Measurements from ENCODE around the gene FOXJ2. TPM values are rescaled to one million over a fixed set of nuclear protein-coding genes. Genes with fewer than 3 reads are reported as not detected.

The FOXJ2 gene
- total and polyA plus RNA-seq, 2 donors (not counting 1 experiment from before 2014, with no cell fraction given), result 9.5 to 19.4 TPM

DNA sequence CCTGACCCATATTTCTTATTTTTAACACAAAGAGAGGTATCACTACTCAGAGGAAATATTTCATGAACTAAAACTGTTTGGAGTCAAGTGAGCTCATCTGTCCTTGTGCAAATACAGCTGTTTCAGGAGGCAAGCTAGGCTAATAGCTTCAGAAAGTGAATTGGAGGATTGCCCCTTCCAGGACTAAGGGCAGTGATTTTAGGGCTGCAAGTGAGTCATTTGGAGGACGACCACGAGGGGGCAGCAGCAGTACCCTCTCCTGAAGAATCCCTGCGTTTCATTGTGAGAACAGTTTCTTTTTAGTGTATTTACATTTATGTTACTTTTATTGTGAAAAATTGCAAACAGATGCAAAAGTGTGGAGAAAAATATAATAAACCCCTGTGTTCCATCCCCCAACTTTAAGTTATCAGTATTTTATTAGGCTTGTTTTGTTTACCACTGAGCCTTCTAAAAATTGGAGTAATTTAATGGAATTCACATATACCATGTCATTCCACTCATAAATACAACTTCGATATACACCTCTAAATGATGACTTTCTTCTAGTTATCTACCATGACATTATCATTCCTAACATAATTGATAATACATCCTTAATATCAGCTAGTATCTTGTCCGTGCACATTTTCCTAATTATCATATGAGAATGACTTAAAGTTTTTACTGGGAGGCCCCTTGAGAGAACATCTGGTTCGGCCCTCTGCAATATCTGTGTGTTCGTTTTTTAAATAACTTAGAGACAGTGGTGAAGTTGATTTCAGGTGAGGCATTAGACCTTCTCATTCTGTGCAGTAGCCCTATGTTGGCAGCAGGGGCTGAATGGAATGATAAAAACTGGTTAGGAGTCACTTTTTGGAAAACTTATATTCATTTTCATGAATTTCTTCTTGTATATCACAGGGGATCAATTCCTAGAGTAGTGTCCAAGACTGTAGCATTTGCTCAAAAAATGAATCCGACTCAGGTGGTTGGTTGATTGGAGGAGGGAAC, 13.7 kb downstream of the FOXJ2 start:
- H3K27me3 ChIP-seq (replicated peaks in 1 of 4; ENCODE audit: control extremely low read depth in 1 of 4, control insufficient read depth in 3 of 4, insufficient read depth in 4 of 4, low read length in 3 of 4), result no peaks in the 10 kb centered on the region
- POLR2A ChIA-PET, result no interaction called here
- peaks cover 4% of the 10 kb centered on the region for H3K79me2 ChIP-seq (ENCODE audit: control insufficient read depth, insufficient read depth, low read length)
- Mint-ChIP-seq H3K27ac (no peak overlapping the region), H3K9me3 (ENCODE audit: insufficient read depth) (no peaks in the 10 kb centered on the region), H3K4me1 (peaks cover 16% of the 10 kb centered on the region), H3K27me3 (no peaks in the 10 kb centered on the region), H3K4me3 (no peak overlapping the region)
- H3K4me3 ChIP-seq (ENCODE audit: control extremely low read depth in 1 of 5, extremely low read depth in 1 of 5, insufficient read depth in 1 of 5, low read depth in 2 of 5, low read length in 4 of 5), result no peak overlapping the region
- peak; percentile 64 for ATAC-seq (ENCODE audit: low read depth)
- peak; percentile 79 for DNase-seq
- H3K4me2 ChIP-seq (replicated peaks; ENCODE audit: low read depth, low read length, poor library complexity, severe bottlenecking), result no peak overlapping the region
- intact Hi-C loops (cut with micrococcal nuclease), result loop anchor here (1.0 kb wide), 2 partner anchors 32 to 186 kb away; no protein-coding TSS in a partner anchor
- H3K4me1 ChIP-seq (ENCODE audit: control insufficient read depth in 2 of 2, insufficient read depth in 2 of 2, low read length in 2 of 2), result peaks cover 6 to 10% of the 10 kb centered on the region in 2 donors
- H3K9ac ChIP-seq (ENCODE audit: low read length), result no peak overlapping the region
- no peaks in the 10 kb centered on the region for H4K20me1 ChIP-seq (ENCODE audit: control insufficient read depth, insufficient read depth, low read length, poor library complexity, severe bottlenecking)
- 100% methylated on average over 1 of the region's 8 CpGs for WGBS (ENCODE audit: insufficient coverage)
- H3K36me3 ChIP-seq (replicated peaks in 1 of 2; ENCODE audit: control extremely low read depth in 1 of 2, control insufficient read depth in 1 of 2, extremely low read depth in 1 of 2, insufficient read depth in 2 of 2, low read length in 1 of 2), result peaks cover 3 to 77% of the 10 kb centered on the region in 2 experiments
- no peaks in the 10 kb centered on the region for H3K9me3 ChIP-seq (ENCODE audit: control extremely low read depth in 1 of 3, control insufficient read depth in 2 of 3, insufficient read depth in 1 of 3, low read length in 2 of 3)
- TF ChIP-seq, protein P1, sequence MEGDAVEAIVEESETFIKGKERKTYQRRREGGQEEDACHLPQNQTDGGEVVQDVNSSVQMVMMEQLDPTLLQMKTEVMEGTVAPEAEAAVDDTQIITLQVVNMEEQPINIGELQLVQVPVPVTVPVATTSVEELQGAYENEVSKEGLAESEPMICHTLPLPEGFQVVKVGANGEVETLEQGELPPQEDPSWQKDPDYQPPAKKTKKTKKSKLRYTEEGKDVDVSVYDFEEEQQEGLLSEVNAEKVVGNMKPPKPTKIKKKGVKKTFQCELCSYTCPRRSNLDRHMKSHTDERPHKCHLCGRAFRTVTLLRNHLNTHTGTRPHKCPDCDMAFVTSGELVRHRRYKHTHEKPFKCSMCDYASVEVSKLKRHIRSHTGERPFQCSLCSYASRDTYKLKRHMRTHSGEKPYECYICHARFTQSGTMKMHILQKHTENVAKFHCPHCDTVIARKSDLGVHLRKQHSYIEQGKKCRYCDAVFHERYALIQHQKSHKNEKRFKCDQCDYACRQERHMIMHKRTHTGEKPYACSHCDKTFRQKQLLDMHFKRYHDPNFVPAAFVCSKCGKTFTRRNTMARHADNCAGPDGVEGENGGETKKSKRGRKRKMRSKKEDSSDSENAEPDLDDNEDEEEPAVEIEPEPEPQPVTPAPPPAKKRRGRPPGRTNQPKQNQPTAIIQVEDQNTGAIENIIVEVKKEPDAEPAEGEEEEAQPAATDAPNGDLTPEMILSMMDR (IDR thresholded peaks at IDR 0.05), result peak; percentile 96
- no peak for TF ChIP-seq EZH2 (IDR thresholded peaks at IDR 0.05; ENCODE audit: borderline replicate concordance, insufficient read depth, low read depth, low read length, poor library complexity, severe bottlenecking)
- CTCF ChIA-PET, result interaction anchor here (0.6 to 3.8 kb wide), 21 partner anchors 8 to 186 kb away, joined by 3 to 40 read pairs (median 4); partner anchors contain the start of genes C3AR1 and FOXJ2
- H3K27ac ChIP-seq (ENCODE audit: low read length in 2 of 2), result no peak overlapping the region
- H2AFZ ChIP-seq (ENCODE audit: insufficient read depth, low read depth, low read length, poor library complexity, severe bottlenecking), result no peak overlapping the region

DNA sequence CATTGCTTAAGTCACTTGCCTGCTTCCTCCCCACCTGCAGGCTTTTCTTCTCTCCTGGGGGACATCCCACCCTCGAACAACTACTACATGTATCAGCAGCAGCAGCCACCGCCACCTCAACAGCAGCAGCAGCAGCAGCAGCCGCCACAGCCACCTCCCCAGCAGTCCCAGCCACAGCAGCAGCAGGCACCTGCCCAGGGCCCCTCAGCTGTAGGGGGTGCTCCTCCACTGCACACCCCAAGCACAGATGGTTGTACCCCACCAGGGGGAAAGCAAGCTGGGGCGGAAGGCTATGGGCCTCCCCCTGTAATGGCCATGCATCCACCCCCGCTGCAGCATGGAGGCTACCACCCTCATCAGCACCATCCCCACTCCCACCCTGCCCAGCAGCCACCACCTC, 15.3 kb downstream of the FOXJ2 start:
- H3K9ac ChIP-seq (ENCODE audit: low read length), result no peak overlapping the region
- peaks cover 4% of the 10 kb centered on the region for H3K79me2 ChIP-seq (ENCODE audit: control insufficient read depth, insufficient read depth, low read length)
- TF ChIP-seq EZH2 (IDR thresholded peaks at IDR 0.05; ENCODE audit: borderline replicate concordance, insufficient read depth, low read depth, low read length, poor library complexity, severe bottlenecking), result no peak
- TF ChIP-seq, protein P1 (IDR thresholded peaks at IDR 0.05), result no peak
- Mint-ChIP-seq H3K27ac (no peak overlapping the region), H3K9me3 (ENCODE audit: insufficient read depth) (no peaks in the 10 kb centered on the region), H3K27me3 (no peaks in the 10 kb centered on the region), H3K4me1 (peaks cover 14% of the 10 kb centered on the region), H3K4me3 (no peak overlapping the region)
- intact Hi-C loops (cut with micrococcal nuclease), result no loop called here
- H3K4me2 ChIP-seq (replicated peaks; ENCODE audit: low read depth, low read length, poor library complexity, severe bottlenecking), result no peak overlapping the region
- no peaks in the 10 kb centered on the region for H3K9me3 ChIP-seq (ENCODE audit: control extremely low read depth in 1 of 3, control insufficient read depth in 2 of 3, insufficient read depth in 1 of 3, low read length in 2 of 3)
- peaks cover 3 to 73% of the 10 kb centered on the region in 2 experiments for H3K36me3 ChIP-seq (replicated peaks in 1 of 2; ENCODE audit: control extremely low read depth in 1 of 2, control insufficient read depth in 1 of 2, extremely low read depth in 1 of 2, insufficient read depth in 2 of 2, low read length in 1 of 2)
- H3K27ac ChIP-seq (ENCODE audit: low read length in 2 of 2), result no peak overlapping the region
- no peaks in the 10 kb centered on the region for H3K27me3 ChIP-seq (replicated peaks in 1 of 4; ENCODE audit: control extremely low read depth in 1 of 4, control insufficient read depth in 3 of 4, insufficient read depth in 4 of 4, low read length in 3 of 4)
- no peak for ATAC-seq (ENCODE audit: low read depth)
- ChIA-PET POLR2A (no interaction called here), CTCF (interaction anchor here (0.9 to 1.2 kb wide), 2 partner anchors 17 to 114 kb away, joined by 3 read pairs; no protein-coding TSS in a partner anchor)
- 84% methylated on average over 3 of the region's 5 CpGs for WGBS (ENCODE audit: insufficient coverage)
- DNase-seq, result no peak
- H4K20me1 ChIP-seq (ENCODE audit: control insufficient read depth, insufficient read depth, low read length, poor library complexity, severe bottlenecking), result no peaks in the 10 kb centered on the region
- no peak overlapping the region for H2AFZ ChIP-seq (ENCODE audit: insufficient read depth, low read depth, low read length, poor library complexity, severe bottlenecking)
- no peak overlapping the region for H3K4me3 ChIP-seq (ENCODE audit: control extremely low read depth in 1 of 5, extremely low read depth in 1 of 5, insufficient read depth in 1 of 5, low read depth in 2 of 5, low read length in 4 of 5)
- H3K4me1 ChIP-seq (ENCODE audit: control insufficient read depth in 2 of 2, insufficient read depth in 2 of 2, low read length in 2 of 2), result peaks cover 6% of the 10 kb centered on the region in 2 donors

Data from B cell (primary cell).